Embryonic facial prominence (tissue), 1 donor: ENCODE results near the gene MYL9.

Source experiments
- DNase-seq: peaks from one replicate; pipeline ENCODE4 v3.0.0-alpha.2; 2016; ENCODE audit errors: extremely low spot score

MYL9 gene

GRCh38 chr20:36526521-36527011 is 14.8 kb upstream of the MYL9 start:
- DNase-seq = no peak

- DNase-seq = no peak
Measured at GRCh38 chr20:36527331-36528125, 13.8 kb upstream of the MYL9 start.

- no peak for DNase-seq
Measured at GRCh38 chr20:36528176-36528874, 13.0 kb upstream of the MYL9 start.

- DNase-seq = no peak
Measured at GRCh38 chr20:36528875-36529417, 12.4 kb upstream of the MYL9 start.

- DNase-seq = no peak
Measured at GRCh38 chr20:36532388-36532787, 8.9 kb upstream of the MYL9 start.

GRCh38 chr20:36532822-36533221 is 8.5 kb upstream of the MYL9 start:
- no peak for DNase-seq

- no peak for DNase-seq
Measured at GRCh38 chr20:36538026-36538722, 3.1 kb upstream of the MYL9 start.

GRCh38 chr20:36540551-36541211 is 638 bp upstream of the MYL9 start:
- DNase-seq = no peak

GRCh38 chr20:36541768-36542488 is 609 bp downstream of the MYL9 start:
- no peak for DNase-seq

- DNase-seq = no peak
Measured at GRCh38 chr20:36542516-36543183, 1.3 kb downstream of the MYL9 start.

- DNase-seq = no peak
Measured at GRCh38 chr20:36543184-36544133, 2.1 kb downstream of the MYL9 start.

GRCh38 chr20:36544134-36545018 is 3.1 kb downstream of the MYL9 start:
- DNase-seq = no peak

- DNase-seq = no peak
Measured at GRCh38 chr20:36546111-36546736, 4.9 kb downstream of the MYL9 start.

GRCh38 chr20:36547186-36548005 is 6.1 kb downstream of the MYL9 start:
- no peak for DNase-seq

GRCh38 chr20:36548006-36548315 is 6.6 kb downstream of the MYL9 start:
- DNase-seq = no peak

GRCh38 chr20:36548704-36549627 is 7.6 kb downstream of the MYL9 start:
- DNase-seq = no peak
